CD4-positive, alpha-beta T cell (primary cell): Measurements from ENCODE around the gene FAM227B. TPM values are rescaled to one million over a fixed set of nuclear protein-coding genes. Genes with fewer than 3 reads are reported as not detected.

Experiments
- ATAC-seq: fragments of 200-7000 bp; cut with Tn5 transposase; one replicate; pipeline ENCODE4 v1.10.0; 2022; ENCODE audit warnings: mild to moderate bottlenecking; ENCODE audit not compliant: poor library complexity
- CTCF ChIA-PET: fragments of 350-600 bp; sonication (Branson Sonifier 250); formaldehyde crosslinking; loops from one replicate; lab custom pipeline; 2021; ENCODE audit warnings: antibody characterized with exemption, inconsistent platforms; lab: Charles Lee
- POLR2A ChIA-PET: fragments of 350-600 bp; sonication (Branson Sonifier 250); formaldehyde crosslinking; loops from one replicate; lab custom pipeline; 2021; ENCODE audit warnings: antibody characterized with exemption, inconsistent platforms; lab: Charles Lee
- DNase-seq, 14 experiments: peaks; one replicate each; pipeline ENCODE4 v3.0.0-alpha.2; 2013 to 2020; ENCODE audit warnings: mixed read lengths in 2 of 14
- H3K27ac ChIP-seq, 2 donors: one replicate each; pipeline versions ENCODE4 v1.5.1 to v1.7.0; 2013; ENCODE audit warnings: low read length in 2 of 2, low read depth in 1 of 2, mild to moderate bottlenecking in 1 of 2
- H3K27me3 ChIP-seq, 2 experiments: 1 replicate in 1 of 2; 2 replicates in 1 of 2; pipeline versions ENCODE4 v1.6.1 to v1.7.0; 2013; ENCODE audit warnings: low read length in 2 of 2, control low read depth in 1 of 2, mild to moderate bottlenecking in 1 of 2, moderate library complexity in 1 of 2; ENCODE audit not compliant: insufficient read depth in 2 of 2, control insufficient read depth in 1 of 2
- H3K36me3 ChIP-seq: one replicate; pipeline ENCODE4 v1.6.1; 2013; ENCODE audit warnings: low read length, control low read depth; ENCODE audit not compliant: insufficient read depth
- H3K4me1 ChIP-seq: one replicate; pipeline ENCODE4 v1.6.1; 2013; ENCODE audit warnings: low read length, control low read depth; ENCODE audit not compliant: insufficient read depth
- H3K4me3 ChIP-seq: one replicate; pipeline ENCODE4 v1.5.1; 2013; ENCODE audit warnings: mild to moderate bottlenecking, low read length, moderate library complexity
- H3K9me3 ChIP-seq, 2 experiments: 1 replicate in 1 of 2; 2 replicates in 1 of 2; pipeline versions ENCODE4 v1.6.1 to v1.7.0; 2013; ENCODE audit warnings: low read length in 2 of 2, mild to moderate bottlenecking in 2 of 2, control low read depth in 1 of 2, moderate library complexity in 1 of 2; ENCODE audit not compliant: control insufficient read depth in 1 of 2, insufficient read depth in 1 of 2
- H3K27ac Mint-ChIP-seq: one replicate; pipeline ENCODE4 v1.8.0; 2020; ENCODE audit warnings: mixed read lengths
- H3K27me3 Mint-ChIP-seq: one replicate; pipeline ENCODE4 v1.8.0; 2021; ENCODE audit warnings: mixed read lengths
- H3K36me3 Mint-ChIP-seq: one replicate; pipeline ENCODE4 v1.8.0; 2021; ENCODE audit warnings: low read depth, mixed read lengths
- H3K4me1 Mint-ChIP-seq: one replicate; pipeline ENCODE4 v1.8.0; 2021; ENCODE audit warnings: low read depth, mixed read lengths
- H3K4me3 Mint-ChIP-seq: one replicate; pipeline ENCODE4 v1.8.0; 2020; ENCODE audit warnings: mild to moderate bottlenecking, mixed read lengths
- H3K9me3 Mint-ChIP-seq: one replicate; pipeline ENCODE4 v1.8.0; 2020; ENCODE audit warnings: mixed read lengths
- CTCF ChIP-seq: fragments of 200-600 bp; IDR thresholded peaks from one replicate; pipeline ENCODE4 v1.8.0; 2022; ENCODE audit warnings: antibody characterized with exemption, mild to moderate bottlenecking
- intact Hi-C, 2 experiments: fragments of 100-400 bp; cut with DNase I in 1 of 2; cut with micrococcal nuclease in 1 of 2; formaldehyde crosslinking; loops; one replicate each; pipeline versions ENCODE4 v1.15.1 to v1.9.0; 2023 to 2025; cut with DNase I, micrococcal nuclease
- total RNA-seq, 174 experiments: library from RNA in 2 of 174; stranded (reverse) in 2 of 174; gene quantifications; one replicate each; pipeline ENCODE4 v1.2.3 and lab custom pipeline; 2021 to 2026

FAM227B gene
- total RNA-seq, 2 experiments from 2014 or later, result 3.0 to 4.4 TPM

GRCh38 chr15:49415638-49416037 is 205.0 kb downstream of the FAM227B start:
- no peak for TF ChIP-seq CTCF
- H3K27me3 ChIP-seq, result no peaks in the 10 kb centered on the region
- intact Hi-C loops, result no loop called here
- ATAC-seq (no peak), DNase-seq (no peak)
- Mint-ChIP-seq H3K27ac (no peak overlapping the region), H3K36me3 (no peaks in the 10 kb centered on the region), H3K9me3 (no peaks in the 10 kb centered on the region), H3K27me3 (peaks cover 27% of the 10 kb centered on the region), H3K4me3 (no peak overlapping the region), H3K4me1 (no peaks in the 10 kb centered on the region)
- H3K4me3 ChIP-seq, result no peak overlapping the region
- H3K27ac ChIP-seq, result no peak overlapping the region
- H3K9me3 ChIP-seq, result no peaks in the 10 kb centered on the region
- ChIA-PET CTCF (no interaction called here), POLR2A (no interaction called here)
- H3K4me1 ChIP-seq, result no peaks in the 10 kb centered on the region
- no peaks in the 10 kb centered on the region for H3K36me3 ChIP-seq

GRCh38 chr15:49415149-49415548 is 205.5 kb downstream of the FAM227B start:
- H3K27me3 Mint-ChIP-seq, result peaks cover 27% of the 10 kb centered on the region
- no peaks in the 10 kb centered on the region for H3K9me3 ChIP-seq
- H3K4me3 ChIP-seq, result no peak overlapping the region
- ATAC-seq, result no peak
- TF ChIP-seq CTCF, result no peak
- H3K4me3 Mint-ChIP-seq, result no peak overlapping the region
- no peak overlapping the region for H3K27ac ChIP-seq
- H3K36me3 Mint-ChIP-seq, result no peaks in the 10 kb centered on the region
- H3K27me3 ChIP-seq, result no peaks in the 10 kb centered on the region
- no peaks in the 10 kb centered on the region for H3K9me3 Mint-ChIP-seq
- H3K4me1 ChIP-seq, result no peaks in the 10 kb centered on the region
- no peaks in the 10 kb centered on the region for H3K4me1 Mint-ChIP-seq
- no peaks in the 10 kb centered on the region for H3K36me3 ChIP-seq
- DNase-seq, result no peak
- ChIA-PET CTCF (no interaction called here), POLR2A (no interaction called here)
- intact Hi-C loops, result no loop called here
- no peak overlapping the region for H3K27ac Mint-ChIP-seq

GRCh38 chr15:49412797-49413196 is 207.8 kb downstream of the FAM227B start:
- Mint-ChIP-seq H3K4me1 (no peaks in the 10 kb centered on the region), H3K27ac (no peak overlapping the region), H3K36me3 (no peaks in the 10 kb centered on the region), H3K27me3 (peaks cover 31% of the 10 kb centered on the region), H3K4me3 (no peak overlapping the region), H3K9me3 (no peaks in the 10 kb centered on the region)
- intact Hi-C loops, result no loop called here
- no peak for ATAC-seq
- Histone ChIP-seq H3K27ac (no peak overlapping the region), H3K36me3 (no peaks in the 10 kb centered on the region), H3K4me1 (no peaks in the 10 kb centered on the region), H3K4me3 (no peak overlapping the region), H3K9me3 (no peaks in the 10 kb centered on the region), H3K27me3 (no peaks in the 10 kb centered on the region)
- TF ChIP-seq CTCF, result no peak
- ChIA-PET CTCF (interaction anchor here (1.7 kb wide), 1 partner anchor 10 kb away, joined by 5 read pairs; no protein-coding TSS in a partner anchor), POLR2A (no interaction called here)
- DNase-seq, result no peak
